HepG2 (cell line): ENCODE measurements around the gene GFRA3. TPM values are rescaled to one million over a fixed set of nuclear protein-coding genes. Genes with fewer than 3 reads are reported as not detected.

Experiments
- ATF7-NPFF ChIP-seq: sonication (generic); formaldehyde crosslinking; IDR thresholded peaks from 2 replicates; pipeline ENCODE4 v1.8.1; 2023; ENCODE audit warnings: mild to moderate bottlenecking, low read depth, missing genetic modification reagents, moderate library complexity
- BHLHE40 ChIP-seq: IDR thresholded peaks from 2 replicates; pipeline ENCODE4 v1.6.1; 2011; ENCODE audit warnings: low read length, improper control_type of control experiment
- ELF4 ChIP-seq: sonication (generic); formaldehyde crosslinking; IDR thresholded peaks from 2 replicates; pipeline ENCODE4 v1.5.0; 2020; ENCODE audit warnings: missing genetic modification reagents, mild to moderate bottlenecking, moderate library complexity, borderline replicate concordance
- EZH2 ChIP-seq: conservative IDR thresholded peaks from 2 replicates; pipeline ENCODE4 v1.6.1; 2012; ENCODE audit warnings: mild to moderate bottlenecking, low read depth, low read length, moderate library complexity
- FOXA3 ChIP-seq: IDR thresholded peaks from 2 replicates; pipeline ENCODE4 v1.6.1; 2016; ENCODE audit warnings: missing genetic modification reagents, missing compliant biosample characterization
- GABPA ChIP-seq, 2 experiments: IDR thresholded peaks; 2 replicates each; pipeline ENCODE4 v1.6.1; 2011 to 2016; ENCODE audit warnings: low read depth in 2 of 2, low read length in 1 of 2, missing biosample characterization in 1 of 2, missing genetic modification characterization in 1 of 2
- HDAC1 ChIP-seq: sonication (generic); formaldehyde crosslinking; IDR thresholded peaks from 2 replicates; pipeline ENCODE4 v1.5.1; 2020; ENCODE audit warnings: mild to moderate bottlenecking, missing genetic modification reagents
- MEF2D ChIP-seq: sonication (generic); formaldehyde crosslinking; IDR thresholded peaks from 2 replicates; pipeline ENCODE4 v1.5.1; 2020; ENCODE audit warnings: mild to moderate bottlenecking, missing genetic modification reagents
- POLR2AphosphoS2 ChIP-seq: IDR thresholded peaks from 2 replicates; pipeline ENCODE4 v1.6.1; 2011; ENCODE audit warnings: low read depth, low read length, improper control_type of control experiment
- SP140L ChIP-seq: sonication (generic); formaldehyde crosslinking; IDR thresholded peaks from 2 replicates; pipeline ENCODE4 v1.4.0; 2020; ENCODE audit warnings: missing genetic modification reagents, borderline replicate concordance
- ZNF329 ChIP-seq: sonication (generic); formaldehyde crosslinking; IDR thresholded peaks from 2 replicates; pipeline ENCODE4 v1.9.0; 2021; ENCODE audit warnings: low read depth, mild to moderate bottlenecking, missing genetic modification reagents
- ZNF510 ChIP-seq: sonication (generic); formaldehyde crosslinking; IDR thresholded peaks from 2 replicates; pipeline ENCODE4 v1.4.0; 2020; ENCODE audit warnings: low read depth, mild to moderate bottlenecking, missing genetic modification reagents
- ZNF558 ChIP-seq: sonication (generic); formaldehyde crosslinking; IDR thresholded peaks from 2 replicates; pipeline ENCODE4 v1.9.0; 2022; ENCODE audit warnings: mild to moderate bottlenecking, missing genetic modification reagents, borderline replicate concordance
- ZNF75D ChIP-seq: sonication (generic); formaldehyde crosslinking; IDR thresholded peaks from 2 replicates; pipeline ENCODE4 v1.8.1; 2023; ENCODE audit warnings: missing genetic modification reagents, mild to moderate bottlenecking, borderline replicate concordance
- polyA plus RNA-seq, 8 experiments: library from polyadenylated mRNA; depleted of rRNA in 3 of 8; stranded (reverse) in 7 of 8; unstranded in 1 of 8; fragments of >200 nt; fragmentation: Illumina TruSeq in 4 of 8; extraction: Trizol in 4 of 8; gene quantifications; 2 replicates each; pipeline versions ENCODE4 v1.2.1 to v1.2.3, GENCODE V29; 2011 to 2016; ENCODE audit warnings: low read depth in 4 of 8, missing spikeins in 1 of 8, mixed read lengths in 1 of 8; ENCODE audit not compliant: insufficient read depth in 1 of 8
- total RNA-seq, 5 experiments: library from RNA; depleted of rRNA; stranded (reverse); fragments of >200 nt; fragmentation: Illumina TruSeq; extraction: Trizol; gene quantifications; 2 replicates each; pipeline ENCODE4 v1.2.3, GENCODE V29; 2016; ENCODE audit warnings: low read depth in 1 of 5
- TF ChIP-seq, protein P1 (sequence below): sonication (generic); formaldehyde crosslinking; IDR thresholded peaks from 2 replicates; pipeline ENCODE4 v1.5.0; 2020; ENCODE audit warnings: missing genetic modification reagents
- TF ChIP-seq, protein P2 (sequence below): sonication (generic); formaldehyde crosslinking; IDR thresholded peaks from 2 replicates; pipeline ENCODE4 v1.5.0; 2020; ENCODE audit warnings: missing genetic modification reagents
- TF ChIP-seq, protein P3 (sequence below): sonication (generic); formaldehyde crosslinking; IDR thresholded peaks from 2 replicates; pipeline ENCODE4 v1.5.1; 2020; ENCODE audit warnings: missing genetic modification reagents, mild to moderate bottlenecking, borderline replicate concordance
- TF ChIP-seq, protein P4 (sequence below): sonication (generic); formaldehyde crosslinking; IDR thresholded peaks from 2 replicates; pipeline ENCODE4 v1.5.1; 2020; ENCODE audit warnings: mild to moderate bottlenecking, missing genetic modification reagents, borderline replicate concordance
- TF ChIP-seq, protein P5 (sequence below): sonication (generic); formaldehyde crosslinking; IDR thresholded peaks from 2 replicates; pipeline ENCODE4 v1.5.0; 2020; ENCODE audit warnings: mild to moderate bottlenecking, missing genetic modification reagents

Gene GFRA3
- total and polyA plus RNA-seq, 2 of the 13 experiments (the other 11 are each of a cell fraction or from before 2014, with no cell fraction given) = 0.27 to 0.30 TPM

DNA sequence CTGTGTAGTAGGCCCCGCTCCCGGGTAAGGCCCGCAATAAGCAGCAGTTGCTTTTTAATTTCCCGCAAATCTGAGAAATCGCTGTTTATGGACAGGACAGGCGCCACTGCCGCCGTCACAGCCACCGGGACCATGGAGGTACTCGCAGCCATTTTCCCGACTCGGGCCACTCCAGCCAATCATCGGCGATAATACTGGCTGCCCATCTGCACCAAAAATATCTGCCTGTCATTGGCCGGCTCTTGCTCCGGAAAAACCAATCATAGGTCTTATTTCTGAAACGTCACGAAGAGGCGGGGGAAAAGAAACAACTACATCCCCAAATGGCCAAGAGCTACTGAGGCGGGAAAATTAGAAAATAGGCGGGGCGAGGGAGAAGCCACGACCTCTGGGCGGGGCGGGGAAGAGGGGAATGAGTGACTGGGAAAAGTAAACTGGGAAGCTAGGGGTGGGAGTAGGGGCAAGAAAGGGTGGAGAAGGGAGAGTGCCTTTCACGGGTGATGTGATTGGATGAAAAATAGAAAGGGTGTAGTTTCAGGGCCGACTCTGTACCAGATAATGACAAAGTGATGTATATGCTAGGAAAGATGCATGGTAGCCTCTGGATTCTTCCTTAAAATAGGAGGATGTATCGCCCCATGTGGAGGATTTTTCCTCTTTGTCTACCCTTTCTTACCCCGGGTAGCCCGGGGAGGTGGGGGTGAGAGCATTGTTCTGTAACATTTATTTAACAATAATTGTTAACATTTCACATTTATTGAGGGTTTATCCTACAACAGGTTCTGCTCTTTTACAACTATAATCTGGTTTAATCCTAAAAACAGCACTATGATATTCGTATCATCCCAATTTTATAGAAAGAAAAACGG, 61.0 kb downstream of the GFRA3 start, which contains the start of gene CDC23 (continued):
- TF ChIP-seq, protein P1, sequence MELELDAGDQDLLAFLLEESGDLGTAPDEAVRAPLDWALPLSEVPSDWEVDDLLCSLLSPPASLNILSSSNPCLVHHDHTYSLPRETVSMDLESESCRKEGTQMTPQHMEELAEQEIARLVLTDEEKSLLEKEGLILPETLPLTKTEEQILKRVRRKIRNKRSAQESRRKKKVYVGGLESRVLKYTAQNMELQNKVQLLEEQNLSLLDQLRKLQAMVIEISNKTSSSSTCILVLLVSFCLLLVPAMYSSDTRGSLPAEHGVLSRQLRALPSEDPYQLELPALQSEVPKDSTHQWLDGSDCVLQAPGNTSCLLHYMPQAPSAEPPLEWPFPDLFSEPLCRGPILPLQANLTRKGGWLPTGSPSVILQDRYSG (CRISPR knock-in tag) = no peak
- TF ChIP-seq ELF4 (CRISPR knock-in tag) (0 out of 2 replicates have a peak, but pooled peaks have one; percentile 52), GABPA (IDR thresholded peaks at IDR 0.05; ENCODE audit: low read depth, low read length) (no peak), GABPA (CRISPR knock-in tag; IDR thresholded peaks at IDR 0.05; ENCODE audit: low read depth) (no peak), ZNF329 (CRISPR knock-in tag) (no peak), ATF7-NPFF (no peak), ZNF510 (CRISPR knock-in tag) (no peak), BHLHE40 (no peak), SP140L (no peak), FOXA3 (peak; percentile 67; the same call in 1 of the 2 replicates), ZNF558 (CRISPR knock-in tag) (no peak), EZH2 (no peak), POLR2AphosphoS2 (no peak), ZNF75D (CRISPR knock-in tag) (no peak), HDAC1 (CRISPR knock-in tag) (peak; percentile 69), MEF2D (CRISPR knock-in tag) (0 out of 2 replicates have a peak, but pooled peaks have one; percentile 22)
- TF ChIP-seq, protein P2, sequence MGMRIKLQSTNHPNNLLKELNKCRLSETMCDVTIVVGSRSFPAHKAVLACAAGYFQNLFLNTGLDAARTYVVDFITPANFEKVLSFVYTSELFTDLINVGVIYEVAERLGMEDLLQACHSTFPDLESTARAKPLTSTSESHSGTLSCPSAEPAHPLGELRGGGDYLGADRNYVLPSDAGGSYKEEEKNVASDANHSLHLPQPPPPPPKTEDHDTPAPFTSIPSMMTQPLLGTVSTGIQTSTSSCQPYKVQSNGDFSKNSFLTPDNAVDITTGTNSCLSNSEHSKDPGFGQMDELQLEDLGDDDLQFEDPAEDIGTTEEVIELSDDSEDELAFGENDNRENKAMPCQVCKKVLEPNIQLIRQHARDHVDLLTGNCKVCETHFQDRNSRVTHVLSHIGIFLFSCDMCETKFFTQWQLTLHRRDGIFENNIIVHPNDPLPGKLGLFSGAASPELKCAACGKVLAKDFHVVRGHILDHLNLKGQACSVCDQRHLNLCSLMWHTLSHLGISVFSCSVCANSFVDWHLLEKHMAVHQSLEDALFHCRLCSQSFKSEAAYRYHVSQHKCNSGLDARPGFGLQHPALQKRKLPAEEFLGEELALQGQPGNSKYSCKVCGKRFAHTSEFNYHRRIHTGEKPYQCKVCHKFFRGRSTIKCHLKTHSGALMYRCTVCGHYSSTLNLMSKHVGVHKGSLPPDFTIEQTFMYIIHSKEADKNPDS (CRISPR knock-in tag) = no peak
- TF ChIP-seq, protein P3, sequence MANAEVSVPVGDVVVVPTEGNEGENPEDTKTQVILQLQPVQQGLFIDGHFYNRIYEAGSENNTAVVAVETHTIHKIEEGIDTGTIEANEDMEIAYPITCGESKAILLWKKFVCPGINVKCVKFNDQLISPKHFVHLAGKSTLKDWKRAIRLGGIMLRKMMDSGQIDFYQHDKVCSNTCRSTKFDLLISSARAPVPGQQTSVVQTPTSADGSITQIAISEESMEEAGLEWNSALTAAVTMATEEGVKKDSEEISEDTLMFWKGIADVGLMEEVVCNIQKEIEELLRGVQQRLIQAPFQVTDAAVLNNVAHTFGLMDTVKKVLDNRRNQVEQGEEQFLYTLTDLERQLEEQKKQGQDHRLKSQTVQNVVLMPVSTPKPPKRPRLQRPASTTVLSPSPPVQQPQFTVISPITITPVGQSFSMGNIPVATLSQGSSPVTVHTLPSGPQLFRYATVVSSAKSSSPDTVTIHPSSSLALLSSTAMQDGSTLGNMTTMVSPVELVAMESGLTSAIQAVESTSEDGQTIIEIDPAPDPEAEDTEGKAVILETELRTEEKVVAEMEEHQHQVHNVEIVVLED (CRISPR knock-in tag) = peak; percentile 40; the same call in 1 of the 2 replicates
- TF ChIP-seq, protein P4, sequence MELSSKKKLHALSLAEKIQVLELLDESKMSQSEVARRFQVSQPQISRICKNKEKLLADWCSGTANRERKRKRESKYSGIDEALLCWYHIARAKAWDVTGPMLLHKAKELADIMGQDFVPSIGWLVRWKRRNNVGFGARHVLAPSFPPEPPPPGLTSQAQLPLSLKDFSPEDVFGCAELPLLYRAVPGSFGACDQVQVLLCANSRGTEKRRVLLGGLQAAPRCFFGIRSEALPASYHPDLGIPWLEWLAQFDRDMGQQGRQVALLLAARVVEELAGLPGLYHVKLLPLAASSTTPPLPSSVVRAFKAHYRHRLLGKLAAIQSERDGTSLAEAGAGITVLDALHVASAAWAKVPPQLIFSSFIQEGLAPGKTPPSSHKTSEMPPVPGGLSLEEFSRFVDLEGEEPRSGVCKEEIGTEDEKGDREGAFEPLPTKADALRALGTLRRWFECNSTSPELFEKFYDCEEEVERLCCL (CRISPR knock-in tag) = no peak
- TF ChIP-seq, protein P5, sequence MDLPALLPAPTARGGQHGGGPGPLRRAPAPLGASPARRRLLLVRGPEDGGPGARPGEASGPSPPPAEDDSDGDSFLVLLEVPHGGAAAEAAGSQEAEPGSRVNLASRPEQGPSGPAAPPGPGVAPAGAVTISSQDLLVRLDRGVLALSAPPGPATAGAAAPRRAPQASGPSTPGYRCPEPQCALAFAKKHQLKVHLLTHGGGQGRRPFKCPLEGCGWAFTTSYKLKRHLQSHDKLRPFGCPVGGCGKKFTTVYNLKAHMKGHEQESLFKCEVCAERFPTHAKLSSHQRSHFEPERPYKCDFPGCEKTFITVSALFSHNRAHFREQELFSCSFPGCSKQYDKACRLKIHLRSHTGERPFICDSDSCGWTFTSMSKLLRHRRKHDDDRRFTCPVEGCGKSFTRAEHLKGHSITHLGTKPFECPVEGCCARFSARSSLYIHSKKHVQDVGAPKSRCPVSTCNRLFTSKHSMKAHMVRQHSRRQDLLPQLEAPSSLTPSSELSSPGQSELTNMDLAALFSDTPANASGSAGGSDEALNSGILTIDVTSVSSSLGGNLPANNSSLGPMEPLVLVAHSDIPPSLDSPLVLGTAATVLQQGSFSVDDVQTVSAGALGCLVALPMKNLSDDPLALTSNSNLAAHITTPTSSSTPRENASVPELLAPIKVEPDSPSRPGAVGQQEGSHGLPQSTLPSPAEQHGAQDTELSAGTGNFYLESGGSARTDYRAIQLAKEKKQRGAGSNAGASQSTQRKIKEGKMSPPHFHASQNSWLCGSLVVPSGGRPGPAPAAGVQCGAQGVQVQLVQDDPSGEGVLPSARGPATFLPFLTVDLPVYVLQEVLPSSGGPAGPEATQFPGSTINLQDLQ (CRISPR knock-in tag) = no peak
